ENCODE results near the gene USP31.

Gene USP31

DNA sequence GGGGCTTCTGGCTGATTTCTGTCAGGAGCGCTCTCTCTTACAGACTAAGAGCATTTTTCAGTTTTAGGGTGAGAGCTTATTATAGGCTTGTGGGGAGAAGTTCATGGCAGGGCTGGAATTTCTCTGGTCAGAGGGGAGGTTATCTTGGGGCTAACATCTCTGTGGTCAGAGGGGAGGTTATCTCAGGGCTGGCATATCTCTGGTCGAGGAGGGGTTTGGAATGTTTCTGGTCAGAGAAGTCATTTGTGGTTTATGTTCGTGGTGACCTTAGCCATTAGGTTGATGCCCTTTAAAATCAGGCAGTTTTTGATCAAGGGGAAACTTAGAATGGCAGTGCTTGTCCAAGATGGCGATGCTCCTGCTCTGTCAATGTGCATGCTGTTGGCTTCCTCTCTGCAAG lies 10.8 kb upstream of the USP31 start:
- ATAC-seq: no peak
- TF ChIP-seq ESRRG (CRISPR knock-in tag; IDR thresholded peaks at IDR 0.05) (no peak), TCF4 (CRISPR knock-in tag; IDR thresholded peaks at IDR 0.05; ENCODE audit: borderline replicate concordance) (no peak), BACH2 (CRISPR knock-in tag; IDR thresholded peaks at IDR 0.05; ENCODE audit: borderline replicate concordance) (no peak), CSRNP3 (CRISPR knock-in tag; IDR thresholded peaks at IDR 0.05) (no peak), TOX (CRISPR knock-in tag; IDR thresholded peaks at IDR 0.05; ENCODE audit: borderline replicate concordance) (no peak), PPARA (CRISPR knock-in tag; IDR thresholded peaks at IDR 0.05; ENCODE audit: borderline replicate concordance) (no peak), ZNF565 (CRISPR knock-in tag; conservative IDR thresholded peaks at IDR 0.05; ENCODE audit: low read depth) (no peak), CSDC2 (CRISPR knock-in tag; IDR thresholded peaks at IDR 0.05) (no peak), RARB (CRISPR knock-in tag; IDR thresholded peaks at IDR 0.05) (no peak), GLIS3 (CRISPR knock-in tag; IDR thresholded peaks at IDR 0.05) (no peak), ARNTL (CRISPR knock-in tag; IDR thresholded peaks at IDR 0.05; ENCODE audit: borderline replicate concordance, low read depth) (no peak), OSR1 (CRISPR knock-in tag; IDR thresholded peaks at IDR 0.05) (no peak), ZNF70 (CRISPR knock-in tag; IDR thresholded peaks at IDR 0.05) (no peak), ISL1 (CRISPR knock-in tag; IDR thresholded peaks at IDR 0.05) (no peak), ZFP30 (CRISPR knock-in tag; IDR thresholded peaks at IDR 0.05) (no peak)
- TF ChIP-seq, protein P1, sequence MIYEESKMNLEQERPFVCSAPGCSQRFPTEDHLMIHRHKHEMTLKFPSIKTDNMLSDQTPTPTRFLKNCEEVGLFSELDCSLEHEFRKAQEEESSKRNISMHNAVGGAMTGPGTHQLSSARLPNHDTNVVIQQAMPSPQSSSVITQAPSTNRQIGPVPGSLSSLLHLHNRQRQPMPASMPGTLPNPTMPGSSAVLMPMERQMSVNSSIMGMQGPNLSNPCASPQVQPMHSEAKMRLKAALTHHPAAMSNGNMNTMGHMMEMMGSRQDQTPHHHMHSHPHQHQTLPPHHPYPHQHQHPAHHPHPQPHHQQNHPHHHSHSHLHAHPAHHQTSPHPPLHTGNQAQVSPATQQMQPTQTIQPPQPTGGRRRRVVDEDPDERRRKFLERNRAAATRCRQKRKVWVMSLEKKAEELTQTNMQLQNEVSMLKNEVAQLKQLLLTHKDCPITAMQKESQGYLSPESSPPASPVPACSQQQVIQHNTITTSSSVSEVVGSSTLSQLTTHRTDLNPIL (CRISPR knock-in tag; IDR thresholded peaks at IDR 0.05; ENCODE audit: low read depth): no peak
- TF ChIP-seq, protein P2, sequence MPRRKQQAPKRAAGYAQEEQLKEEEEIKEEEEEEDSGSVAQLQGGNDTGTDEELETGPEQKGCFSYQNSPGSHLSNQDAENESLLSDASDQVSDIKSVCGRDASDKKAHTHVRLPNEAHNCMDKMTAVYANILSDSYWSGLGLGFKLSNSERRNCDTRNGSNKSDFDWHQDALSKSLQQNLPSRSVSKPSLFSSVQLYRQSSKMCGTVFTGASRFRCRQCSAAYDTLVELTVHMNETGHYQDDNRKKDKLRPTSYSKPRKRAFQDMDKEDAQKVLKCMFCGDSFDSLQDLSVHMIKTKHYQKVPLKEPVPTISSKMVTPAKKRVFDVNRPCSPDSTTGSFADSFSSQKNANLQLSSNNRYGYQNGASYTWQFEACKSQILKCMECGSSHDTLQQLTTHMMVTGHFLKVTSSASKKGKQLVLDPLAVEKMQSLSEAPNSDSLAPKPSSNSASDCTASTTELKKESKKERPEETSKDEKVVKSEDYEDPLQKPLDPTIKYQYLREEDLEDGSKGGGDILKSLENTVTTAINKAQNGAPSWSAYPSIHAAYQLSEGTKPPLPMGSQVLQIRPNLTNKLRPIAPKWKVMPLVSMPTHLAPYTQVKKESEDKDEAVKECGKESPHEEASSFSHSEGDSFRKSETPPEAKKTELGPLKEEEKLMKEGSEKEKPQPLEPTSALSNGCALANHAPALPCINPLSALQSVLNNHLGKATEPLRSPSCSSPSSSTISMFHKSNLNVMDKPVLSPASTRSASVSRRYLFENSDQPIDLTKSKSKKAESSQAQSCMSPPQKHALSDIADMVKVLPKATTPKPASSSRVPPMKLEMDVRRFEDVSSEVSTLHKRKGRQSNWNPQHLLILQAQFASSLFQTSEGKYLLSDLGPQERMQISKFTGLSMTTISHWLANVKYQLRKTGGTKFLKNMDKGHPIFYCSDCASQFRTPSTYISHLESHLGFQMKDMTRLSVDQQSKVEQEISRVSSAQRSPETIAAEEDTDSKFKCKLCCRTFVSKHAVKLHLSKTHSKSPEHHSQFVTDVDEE (CRISPR knock-in tag; IDR thresholded peaks at IDR 0.05): no peak

DNA sequence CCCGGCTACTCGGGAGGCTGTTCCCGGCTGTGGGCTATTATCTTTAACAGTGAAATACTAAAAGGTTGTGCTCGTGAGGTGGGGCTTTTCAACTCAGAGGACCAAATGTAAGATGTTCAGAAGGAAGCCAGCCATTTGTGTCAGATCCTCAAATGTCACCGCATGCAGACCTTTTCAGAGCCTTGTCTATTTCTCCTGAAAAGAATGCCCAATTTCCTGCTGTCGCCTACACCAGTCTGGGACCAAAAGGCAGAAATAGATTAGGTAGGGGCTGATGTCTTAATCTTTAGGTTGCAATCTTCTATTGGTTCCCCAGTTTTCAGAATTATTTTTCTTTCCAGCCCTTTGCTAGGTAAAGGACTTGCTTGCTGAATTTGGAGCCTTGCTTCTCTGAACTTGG lies 8.9 kb upstream of the USP31 start:
- TF ChIP-seq ZNF565 (CRISPR knock-in tag; conservative IDR thresholded peaks at IDR 0.05; ENCODE audit: low read depth) (no peak), ISL1 (CRISPR knock-in tag; IDR thresholded peaks at IDR 0.05) (no peak), ZFP3 (CRISPR knock-in tag; IDR thresholded peaks at IDR 0.05) (no peak)
- TF ChIP-seq, protein P2 (CRISPR knock-in tag; IDR thresholded peaks at IDR 0.05): no peak
- TF ChIP-seq, protein P3, sequence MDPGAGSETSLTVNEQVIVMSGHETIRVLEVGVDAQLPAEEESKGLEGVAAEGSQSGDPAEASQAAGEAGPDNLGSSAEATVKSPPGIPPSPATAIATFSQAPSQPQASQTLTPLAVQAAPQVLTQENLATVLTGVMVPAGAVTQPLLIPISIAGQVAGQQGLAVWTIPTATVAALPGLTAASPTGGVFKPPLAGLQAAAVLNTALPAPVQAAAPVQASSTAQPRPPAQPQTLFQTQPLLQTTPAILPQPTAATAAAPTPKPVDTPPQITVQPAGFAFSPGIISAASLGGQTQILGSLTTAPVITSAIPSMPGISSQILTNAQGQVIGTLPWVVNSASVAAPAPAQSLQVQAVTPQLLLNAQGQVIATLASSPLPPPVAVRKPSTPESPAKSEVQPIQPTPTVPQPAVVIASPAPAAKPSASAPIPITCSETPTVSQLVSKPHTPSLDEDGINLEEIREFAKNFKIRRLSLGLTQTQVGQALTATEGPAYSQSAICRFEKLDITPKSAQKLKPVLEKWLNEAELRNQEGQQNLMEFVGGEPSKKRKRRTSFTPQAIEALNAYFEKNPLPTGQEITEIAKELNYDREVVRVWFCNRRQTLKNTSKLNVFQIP (CRISPR knock-in tag; IDR thresholded peaks at IDR 0.05; ENCODE audit: borderline replicate concordance, low read depth): no peak
- no peak for ATAC-seq

DNA sequence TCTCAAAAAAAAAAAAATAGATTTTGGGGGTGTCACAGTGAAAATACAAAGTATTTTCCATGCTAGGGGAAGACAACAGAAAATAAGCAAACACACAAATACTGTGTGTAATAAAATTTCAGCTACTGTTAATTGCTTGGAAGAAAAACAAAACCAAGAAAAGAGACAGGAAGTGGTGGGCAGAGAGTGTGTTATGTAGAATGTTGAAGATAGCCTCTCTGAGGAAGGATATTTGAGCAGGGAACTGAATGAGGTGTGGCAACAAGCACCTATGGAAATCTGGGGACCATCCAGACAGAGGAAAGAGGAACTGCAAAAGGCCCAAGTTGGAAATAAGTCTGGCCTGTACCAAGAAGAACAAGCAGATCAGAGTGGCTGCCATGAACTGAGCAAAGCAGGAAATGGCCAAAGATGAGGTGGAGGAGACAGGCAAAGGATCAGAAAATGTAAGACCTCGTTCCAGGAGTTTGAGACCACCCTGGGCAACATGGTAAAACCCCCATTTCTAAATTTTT lies 7.8 kb upstream of the USP31 start:
- ATAC-seq: no peak
- TF ChIP-seq RARB (CRISPR knock-in tag; IDR thresholded peaks at IDR 0.05): no peak
- TF ChIP-seq, protein P2 (CRISPR knock-in tag; IDR thresholded peaks at IDR 0.05): no peak
- no peak for TF ChIP-seq SNAI2 (CRISPR knock-in tag; IDR thresholded peaks at IDR 0.05)
- TF ChIP-seq, protein P4, sequence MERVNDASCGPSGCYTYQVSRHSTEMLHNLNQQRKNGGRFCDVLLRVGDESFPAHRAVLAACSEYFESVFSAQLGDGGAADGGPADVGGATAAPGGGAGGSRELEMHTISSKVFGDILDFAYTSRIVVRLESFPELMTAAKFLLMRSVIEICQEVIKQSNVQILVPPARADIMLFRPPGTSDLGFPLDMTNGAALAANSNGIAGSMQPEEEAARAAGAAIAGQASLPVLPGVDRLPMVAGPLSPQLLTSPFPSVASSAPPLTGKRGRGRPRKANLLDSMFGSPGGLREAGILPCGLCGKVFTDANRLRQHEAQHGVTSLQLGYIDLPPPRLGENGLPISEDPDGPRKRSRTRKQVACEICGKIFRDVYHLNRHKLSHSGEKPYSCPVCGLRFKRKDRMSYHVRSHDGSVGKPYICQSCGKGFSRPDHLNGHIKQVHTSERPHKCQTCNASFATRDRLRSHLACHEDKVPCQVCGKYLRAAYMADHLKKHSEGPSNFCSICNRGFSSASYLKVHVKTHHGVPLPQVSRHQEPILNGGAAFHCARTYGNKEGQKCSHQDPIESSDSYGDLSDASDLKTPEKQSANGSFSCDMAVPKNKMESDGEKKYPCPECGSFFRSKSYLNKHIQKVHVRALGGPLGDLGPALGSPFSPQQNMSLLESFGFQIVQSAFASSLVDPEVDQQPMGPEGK (CRISPR knock-in tag; IDR thresholded peaks at IDR 0.05; ENCODE audit: borderline replicate concordance): no peak
- no peak for TF ChIP-seq CSRNP3 (CRISPR knock-in tag; IDR thresholded peaks at IDR 0.05)
- no peak for TF ChIP-seq ISL1 (CRISPR knock-in tag; IDR thresholded peaks at IDR 0.05)

Measured in SK-N-SH treated with all-trans-retinoic acid at 6 μM for 48 hours (cell line).